GM18868 (cell line): ENCODE results near the gene PRR23E.

Experiments used
- ATAC-seq: cut with Tn5 transposase; IDR thresholded peaks from one replicate; pipeline ENCODE4 v1.9.1; 2021; ENCODE audit warnings: mild to moderate bottlenecking, moderate library complexity; ENCODE audit not compliant: unreplicated experiment

Gene PRR23E

GRCh38 chr3:127183931-127184869 is 8.7 kb upstream of the PRR23E start:
- no peak for ATAC-seq

- no peak for ATAC-seq
Observed at GRCh38 chr3:127184870-127185216, 8.1 kb upstream of the PRR23E start.

GRCh38 chr3:127185268-127185667 is 7.7 kb upstream of the PRR23E start:
- no peak for ATAC-seq

GRCh38 chr3:127185962-127186674 is 6.8 kb upstream of the PRR23E start:
- no peak for ATAC-seq

- ATAC-seq: no peak
Observed at GRCh38 chr3:127187316-127187715, 5.6 kb upstream of the PRR23E start.

- no peak for ATAC-seq
Observed at GRCh38 chr3:127193341-127193740, 410 bp downstream of the PRR23E start.

GRCh38 chr3:127193775-127194174 is 844 bp downstream of the PRR23E start:
- no peak for ATAC-seq

- ATAC-seq: no peak
Observed at GRCh38 chr3:127194601-127195187, 1.8 kb downstream of the PRR23E start.

- ATAC-seq: no peak
Observed at GRCh38 chr3:127195417-127195816, 2.5 kb downstream of the PRR23E start.

- ATAC-seq: no peak
Observed at GRCh38 chr3:127196002-127196401, 3.1 kb downstream of the PRR23E start.

GRCh38 chr3:127196466-127197299 is 3.8 kb downstream of the PRR23E start:
- no peak for ATAC-seq

GRCh38 chr3:127197300-127198189 is 4.6 kb downstream of the PRR23E start:
- no peak for ATAC-seq

- no peak for ATAC-seq
Observed at GRCh38 chr3:127200086-127200691, 7.3 kb downstream of the PRR23E start.

GRCh38 chr3:127203024-127203423 is 10.1 kb downstream of the PRR23E start:
- no peak for ATAC-seq

GRCh38 chr3:127204841-127205582 is 12.1 kb downstream of the PRR23E start:
- no peak for ATAC-seq

- ATAC-seq: no peak
Observed at GRCh38 chr3:127206154-127206553, 13.2 kb downstream of the PRR23E start.

- no peak for ATAC-seq
Observed at GRCh38 chr3:127206611-127207516, 13.9 kb downstream of the PRR23E start.
